Measurements from ENCODE around the gene ZNF419.

ZNF419 gene

GRCh38 chr19:57537953-57538547, 50.5 kb downstream of the ZNF419 start:
- no peak for DNase-seq

Data from NCI-H1092 (cell line).